HG02588 (cell line): Measurements from ENCODE around the gene WFS1.

Source experiments
- ATAC-seq: cut with Tn5 transposase; IDR thresholded peaks from one replicate; pipeline ENCODE4 v1.9.1; 2021; ENCODE audit warnings: mild to moderate bottlenecking, moderate library complexity; ENCODE audit not compliant: unreplicated experiment

WFS1 gene

GRCh38 chr4:6233929-6234328, 35.7 kb upstream of the WFS1 start:
- no peak for ATAC-seq

DNA sequence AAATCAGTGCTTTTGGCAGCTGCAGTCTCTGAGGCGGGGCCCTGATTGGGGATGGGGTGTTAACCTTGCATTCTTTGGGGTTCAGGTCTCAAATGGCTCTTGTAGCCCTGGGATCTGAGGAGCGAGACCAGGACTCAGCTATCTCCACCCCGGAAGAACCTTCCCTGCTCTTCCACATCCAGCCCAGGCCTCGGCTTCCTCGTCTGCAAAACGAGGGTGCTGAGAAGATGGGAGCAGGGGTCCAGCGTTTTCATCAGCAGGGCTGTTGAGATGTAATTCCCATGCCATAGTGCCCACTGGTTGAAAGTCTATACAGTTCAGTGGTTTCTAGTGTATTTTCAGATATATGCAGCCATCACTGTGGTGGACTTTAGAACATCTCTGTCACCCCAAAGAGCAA, 34.6 kb upstream of the WFS1 start:
- no peak for ATAC-seq

DNA sequence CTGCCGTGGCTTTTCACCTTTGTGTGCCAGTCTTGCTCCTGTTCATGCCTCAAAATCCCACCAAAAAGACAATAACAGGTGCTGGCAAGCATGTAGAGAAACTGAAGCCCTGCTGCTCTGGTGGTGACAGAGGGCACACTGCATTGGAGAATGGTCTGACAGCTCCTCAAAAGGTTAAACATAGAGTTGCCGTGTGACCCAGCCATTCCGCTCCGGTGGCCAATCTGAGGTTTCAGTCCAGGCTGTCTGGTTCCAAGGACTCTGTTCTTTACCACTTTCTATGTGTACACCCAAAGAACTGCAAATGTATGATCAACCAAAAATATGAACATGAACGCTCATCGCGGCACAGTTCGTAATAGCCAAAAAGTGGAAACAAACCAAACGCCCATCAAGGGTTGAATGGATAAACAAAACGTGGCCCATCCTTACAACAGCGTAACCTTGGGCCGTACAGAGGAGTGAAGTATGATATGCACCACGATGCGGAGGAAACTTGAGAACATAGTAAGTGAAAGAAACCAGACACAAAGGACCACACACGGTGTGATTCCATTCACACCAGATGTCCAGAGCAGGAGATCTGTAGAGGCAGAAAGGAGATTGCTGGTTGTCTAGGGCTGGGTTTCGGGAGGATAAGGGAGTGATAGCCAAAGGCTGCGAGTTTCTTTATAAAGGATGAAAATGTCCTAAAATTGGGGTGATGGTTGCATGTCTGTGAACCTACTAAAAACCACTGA, 33.6 kb upstream of the WFS1 start:
- ATAC-seq = no peak

DNA sequence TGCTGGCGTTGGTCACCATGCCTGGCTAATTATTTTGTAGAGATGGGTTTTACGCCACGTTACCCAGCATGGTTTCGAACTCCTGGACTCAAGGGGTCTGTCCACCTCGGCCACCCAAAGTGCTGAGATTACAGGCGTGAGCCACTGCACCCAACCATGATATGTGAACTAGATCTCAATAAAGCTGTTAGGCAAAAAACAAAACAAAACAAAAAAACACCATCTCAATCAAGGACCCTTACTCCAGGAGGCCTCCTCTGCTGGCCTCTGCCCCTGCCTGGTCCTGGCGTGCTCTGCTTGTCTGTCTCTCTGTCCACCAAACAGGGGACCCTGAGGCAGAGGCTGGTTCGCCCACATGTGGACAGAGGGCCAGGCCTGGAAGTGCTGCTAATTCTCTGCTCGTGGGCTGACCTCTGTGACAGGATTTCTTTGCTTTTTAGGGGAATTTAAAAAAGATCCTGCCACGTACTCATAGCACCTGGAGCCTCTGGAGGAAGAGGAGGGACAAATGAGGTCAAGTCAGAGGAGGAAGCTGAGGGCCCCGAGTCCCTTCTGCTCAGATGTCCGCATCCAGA, 32.7 kb upstream of the WFS1 start:
- no peak for ATAC-seq

GRCh38 chr4:6239486-6239885, 30.2 kb upstream of the WFS1 start:
- ATAC-seq = no peak

GRCh38 chr4:6239968-6240367, 29.7 kb upstream of the WFS1 start:
- no peak for ATAC-seq

- no peak for ATAC-seq
These were observed 28.4 kb upstream of the WFS1 start for GRCh38 chr4:6241062-6241845.

DNA sequence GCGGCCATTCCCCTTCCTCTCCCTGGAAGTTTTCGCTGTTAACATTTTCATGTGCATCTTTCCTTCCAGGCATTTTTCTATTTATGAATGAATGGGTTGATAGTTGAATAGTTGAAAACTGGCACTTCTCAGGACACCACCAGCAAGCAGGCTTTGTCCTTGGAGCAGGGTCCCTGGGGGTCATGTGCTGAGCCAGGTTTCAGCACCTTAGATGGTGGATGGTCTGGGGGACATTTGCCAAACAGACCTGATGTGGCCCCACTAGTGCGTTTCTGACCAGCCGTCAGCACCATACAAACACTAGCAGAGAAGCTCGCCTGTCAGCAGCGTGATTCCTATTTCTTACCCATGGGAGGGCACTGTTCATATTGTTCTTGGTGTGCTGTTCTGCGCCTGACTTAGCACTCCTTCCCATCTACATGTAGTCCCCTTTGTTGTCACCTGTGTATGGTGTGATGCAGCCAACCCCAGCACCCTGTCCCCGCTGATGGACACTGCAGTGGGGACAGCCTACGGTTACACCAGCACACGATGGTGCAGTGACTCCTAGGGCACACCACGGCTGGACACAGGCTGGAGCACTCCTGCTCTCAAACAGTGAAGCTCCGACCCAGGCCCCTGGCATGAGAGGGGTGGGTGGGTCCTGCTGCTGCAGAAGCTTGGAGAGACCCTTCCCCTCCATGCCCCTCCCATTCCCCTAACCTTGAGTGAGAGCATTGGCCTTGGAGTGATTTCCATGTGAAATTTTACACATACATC, 27.2 kb upstream of the WFS1 start:
- no peak for ATAC-seq

GRCh38 chr4:6245246-6246169, 24.1 kb upstream of the WFS1 start:
- no peak for ATAC-seq

DNA sequence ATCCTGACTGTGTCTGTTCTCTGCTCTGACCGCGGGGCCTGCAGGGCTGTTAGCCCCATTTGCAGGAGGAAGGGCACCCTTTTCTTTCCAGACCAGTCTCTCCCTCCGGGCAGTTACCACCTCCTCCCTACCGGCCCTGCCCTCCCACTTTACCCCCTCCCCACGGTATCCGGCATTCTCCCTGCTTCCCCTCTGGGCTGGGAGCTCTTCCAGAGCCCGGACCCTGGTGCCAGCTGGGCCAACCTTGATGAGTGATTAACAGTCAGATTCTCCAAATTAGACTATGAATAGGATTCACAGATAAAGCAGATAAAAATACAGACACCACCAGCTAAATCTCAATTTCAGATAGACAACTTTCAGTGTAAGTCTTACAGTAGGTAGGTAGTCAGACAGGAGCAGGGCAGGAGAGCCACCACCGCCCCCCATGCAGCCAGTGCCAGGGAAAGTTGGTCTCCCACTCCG, 23.4 kb upstream of the WFS1 start:
- no peak for ATAC-seq

- ATAC-seq = no peak
These were observed 21.3 kb upstream of the WFS1 start for GRCh38 chr4:6248394-6248793.

DNA sequence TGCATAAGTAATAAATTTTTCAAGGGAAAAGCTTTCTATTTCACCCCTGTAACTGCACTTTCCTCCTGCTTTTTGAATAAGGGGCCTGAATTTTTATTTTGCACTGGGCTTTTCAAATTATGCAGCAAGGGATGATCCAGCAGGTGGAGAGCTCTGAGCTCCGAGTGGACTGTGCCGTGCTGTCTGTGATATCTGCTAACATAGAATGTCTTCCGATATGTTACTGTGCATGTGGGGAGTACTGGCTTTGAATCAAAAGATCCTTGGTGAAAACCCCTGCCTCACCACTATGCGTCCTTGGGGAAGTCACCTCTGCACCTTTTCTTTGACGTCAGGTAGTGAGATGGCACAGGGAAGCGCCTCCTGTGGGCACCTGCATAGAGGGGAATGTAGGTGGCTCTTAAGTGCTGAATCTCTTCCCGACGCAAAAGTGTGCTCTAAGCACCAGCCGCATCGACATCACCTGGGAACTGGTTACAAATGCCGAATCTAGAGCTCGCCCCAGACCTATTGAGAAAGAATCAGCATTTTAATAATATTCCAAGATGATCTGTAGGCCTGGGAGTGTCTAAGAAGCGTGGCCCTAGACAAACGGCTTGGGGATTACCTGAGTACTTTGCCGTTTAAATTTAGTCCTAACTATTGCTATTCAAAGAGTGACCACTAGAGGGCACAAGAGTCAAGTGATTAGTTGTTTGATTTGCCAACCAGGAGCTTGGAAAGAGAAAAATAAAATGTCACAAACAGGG, 19.2 kb upstream of the WFS1 start:
- ATAC-seq = no peak

- ATAC-seq = no peak
These were observed 18.7 kb upstream of the WFS1 start for GRCh38 chr4:6250984-6251295.

DNA sequence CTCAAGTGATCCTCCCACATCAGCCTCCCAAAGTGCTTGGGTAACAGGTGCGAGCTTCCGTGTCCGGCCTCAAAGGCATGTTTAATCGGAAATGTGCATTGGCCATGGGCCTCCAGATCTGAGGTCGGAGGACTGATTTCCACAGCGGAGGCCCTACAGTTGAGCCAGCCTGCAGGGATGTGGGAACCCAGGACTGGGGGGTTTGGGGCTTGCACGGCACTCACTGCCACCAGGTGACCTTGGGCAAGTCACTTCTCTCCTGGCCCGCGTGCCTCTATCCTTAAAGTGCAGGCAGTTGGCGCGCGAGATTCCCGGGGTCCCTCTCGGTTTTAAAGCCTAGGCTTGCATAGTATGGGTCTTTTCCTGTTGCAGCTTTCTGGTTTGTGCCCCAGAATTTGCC, 18.3 kb upstream of the WFS1 start:
- no peak for ATAC-seq

- no peak for ATAC-seq
These were observed 17.6 kb upstream of the WFS1 start for GRCh38 chr4:6252051-6252450.

GRCh38 chr4:6253111-6253510, 16.5 kb upstream of the WFS1 start:
- ATAC-seq = no peak

GRCh38 chr4:6253961-6254360, 15.7 kb upstream of the WFS1 start:
- no peak for ATAC-seq

GRCh38 chr4:6256141-6256540, 13.5 kb upstream of the WFS1 start:
- no peak for ATAC-seq

- ATAC-seq = no peak
These were observed 12.2 kb upstream of the WFS1 start for GRCh38 chr4:6257247-6258025.
